ENCODE data around the gene STPG1.

DNA sequence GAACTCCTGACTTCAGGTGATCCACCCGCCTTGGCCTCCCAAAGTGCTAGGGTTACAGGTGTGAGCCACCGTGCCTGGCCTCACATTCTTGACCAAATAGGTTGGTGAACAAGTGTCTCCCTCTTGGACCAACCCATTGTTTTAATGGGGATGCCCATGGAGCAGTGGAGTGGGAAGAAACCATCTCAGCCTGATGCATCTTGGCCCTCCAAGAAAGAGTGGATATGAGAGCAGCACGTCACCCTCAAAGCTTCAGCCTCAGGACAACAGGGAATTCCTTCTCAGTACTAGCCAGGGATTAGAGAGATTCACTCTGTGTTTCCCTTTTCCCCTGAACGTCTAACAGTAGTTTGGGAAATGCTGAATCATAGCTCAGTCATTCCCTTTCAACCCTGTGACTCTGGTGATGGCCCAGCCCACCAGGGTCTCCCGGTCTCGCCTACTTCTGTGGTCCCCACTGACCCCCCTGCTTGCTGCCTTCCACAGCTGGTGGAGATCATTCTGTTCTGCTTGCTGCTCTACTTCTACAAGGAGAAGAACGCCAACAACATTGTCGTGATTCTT is 39.4 kb upstream of the STPG1 start:
- TF ChIP-seq, protein P1, sequence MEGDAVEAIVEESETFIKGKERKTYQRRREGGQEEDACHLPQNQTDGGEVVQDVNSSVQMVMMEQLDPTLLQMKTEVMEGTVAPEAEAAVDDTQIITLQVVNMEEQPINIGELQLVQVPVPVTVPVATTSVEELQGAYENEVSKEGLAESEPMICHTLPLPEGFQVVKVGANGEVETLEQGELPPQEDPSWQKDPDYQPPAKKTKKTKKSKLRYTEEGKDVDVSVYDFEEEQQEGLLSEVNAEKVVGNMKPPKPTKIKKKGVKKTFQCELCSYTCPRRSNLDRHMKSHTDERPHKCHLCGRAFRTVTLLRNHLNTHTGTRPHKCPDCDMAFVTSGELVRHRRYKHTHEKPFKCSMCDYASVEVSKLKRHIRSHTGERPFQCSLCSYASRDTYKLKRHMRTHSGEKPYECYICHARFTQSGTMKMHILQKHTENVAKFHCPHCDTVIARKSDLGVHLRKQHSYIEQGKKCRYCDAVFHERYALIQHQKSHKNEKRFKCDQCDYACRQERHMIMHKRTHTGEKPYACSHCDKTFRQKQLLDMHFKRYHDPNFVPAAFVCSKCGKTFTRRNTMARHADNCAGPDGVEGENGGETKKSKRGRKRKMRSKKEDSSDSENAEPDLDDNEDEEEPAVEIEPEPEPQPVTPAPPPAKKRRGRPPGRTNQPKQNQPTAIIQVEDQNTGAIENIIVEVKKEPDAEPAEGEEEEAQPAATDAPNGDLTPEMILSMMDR (IDR thresholded peaks at IDR 0.05), result no peak
- TF ChIP-seq POLR2A (IDR thresholded peaks at IDR 0.05), result no peak

All from stomach (tissue), 4 donors.